ENCODE data around the gene SPATA6L.

- TF ChIP-seq, protein P1, sequence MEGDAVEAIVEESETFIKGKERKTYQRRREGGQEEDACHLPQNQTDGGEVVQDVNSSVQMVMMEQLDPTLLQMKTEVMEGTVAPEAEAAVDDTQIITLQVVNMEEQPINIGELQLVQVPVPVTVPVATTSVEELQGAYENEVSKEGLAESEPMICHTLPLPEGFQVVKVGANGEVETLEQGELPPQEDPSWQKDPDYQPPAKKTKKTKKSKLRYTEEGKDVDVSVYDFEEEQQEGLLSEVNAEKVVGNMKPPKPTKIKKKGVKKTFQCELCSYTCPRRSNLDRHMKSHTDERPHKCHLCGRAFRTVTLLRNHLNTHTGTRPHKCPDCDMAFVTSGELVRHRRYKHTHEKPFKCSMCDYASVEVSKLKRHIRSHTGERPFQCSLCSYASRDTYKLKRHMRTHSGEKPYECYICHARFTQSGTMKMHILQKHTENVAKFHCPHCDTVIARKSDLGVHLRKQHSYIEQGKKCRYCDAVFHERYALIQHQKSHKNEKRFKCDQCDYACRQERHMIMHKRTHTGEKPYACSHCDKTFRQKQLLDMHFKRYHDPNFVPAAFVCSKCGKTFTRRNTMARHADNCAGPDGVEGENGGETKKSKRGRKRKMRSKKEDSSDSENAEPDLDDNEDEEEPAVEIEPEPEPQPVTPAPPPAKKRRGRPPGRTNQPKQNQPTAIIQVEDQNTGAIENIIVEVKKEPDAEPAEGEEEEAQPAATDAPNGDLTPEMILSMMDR (IDR thresholded peaks at IDR 0.05): no peak
- no peak for TF ChIP-seq POLR2A (IDR thresholded peaks at IDR 0.05)
Observed at GRCh38 chr9:4701526-4701925, 35.2 kb upstream of the SPATA6L start.

All from thyroid gland (tissue), 4 donors.